ENCODE results near the gene LAMA1.

DNA sequence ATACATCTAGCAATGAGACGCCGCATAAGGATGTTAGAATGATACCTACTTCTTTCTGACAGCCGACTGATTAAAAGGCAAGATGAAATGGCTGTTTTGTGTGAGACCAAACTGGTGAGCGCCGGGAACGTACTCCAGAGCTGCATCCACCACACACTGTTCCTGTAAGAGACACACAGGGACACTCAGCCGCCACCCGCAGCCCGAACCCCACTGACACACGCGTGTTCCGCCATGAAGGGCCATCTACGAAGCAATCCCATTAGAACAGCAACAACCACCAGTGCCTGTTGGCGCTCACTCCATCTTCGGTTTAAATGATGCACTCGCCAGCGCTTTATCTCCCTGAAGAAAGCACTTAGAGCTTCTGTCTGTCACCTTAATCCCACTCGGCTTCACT, 162.3 kb downstream of the LAMA1 start:
- TF ChIP-seq, protein P1, sequence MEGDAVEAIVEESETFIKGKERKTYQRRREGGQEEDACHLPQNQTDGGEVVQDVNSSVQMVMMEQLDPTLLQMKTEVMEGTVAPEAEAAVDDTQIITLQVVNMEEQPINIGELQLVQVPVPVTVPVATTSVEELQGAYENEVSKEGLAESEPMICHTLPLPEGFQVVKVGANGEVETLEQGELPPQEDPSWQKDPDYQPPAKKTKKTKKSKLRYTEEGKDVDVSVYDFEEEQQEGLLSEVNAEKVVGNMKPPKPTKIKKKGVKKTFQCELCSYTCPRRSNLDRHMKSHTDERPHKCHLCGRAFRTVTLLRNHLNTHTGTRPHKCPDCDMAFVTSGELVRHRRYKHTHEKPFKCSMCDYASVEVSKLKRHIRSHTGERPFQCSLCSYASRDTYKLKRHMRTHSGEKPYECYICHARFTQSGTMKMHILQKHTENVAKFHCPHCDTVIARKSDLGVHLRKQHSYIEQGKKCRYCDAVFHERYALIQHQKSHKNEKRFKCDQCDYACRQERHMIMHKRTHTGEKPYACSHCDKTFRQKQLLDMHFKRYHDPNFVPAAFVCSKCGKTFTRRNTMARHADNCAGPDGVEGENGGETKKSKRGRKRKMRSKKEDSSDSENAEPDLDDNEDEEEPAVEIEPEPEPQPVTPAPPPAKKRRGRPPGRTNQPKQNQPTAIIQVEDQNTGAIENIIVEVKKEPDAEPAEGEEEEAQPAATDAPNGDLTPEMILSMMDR (IDR thresholded peaks at IDR 0.05; ENCODE audit: extremely low read depth in 1 of 2, insufficient read depth in 1 of 2, low read depth in 1 of 2, low read length in 2 of 2) = no peak
- TF ChIP-seq JUN (IDR thresholded peaks at IDR 0.05; ENCODE audit: borderline replicate concordance, insufficient read depth, insufficient read length, low read depth) = no peak

All from endothelial cell of umbilical vein (primary cell).